ENCODE results near the gene BLTP1. TPM values are rescaled to one million over a fixed set of nuclear protein-coding genes. Genes with fewer than 3 reads are reported as not detected.
"Not testable (repeated sequence)": the region's sequence is repeated elsewhere in the genome, so short reads cannot be mapped to it uniquely, and the experiment has no call there.

Gene BLTP1
- polyA plus RNA-seq (2014; cell fraction: cytosol; rRNA removed) = 10.0 and 16.0 TPM in 2 replicates
- polyA plus RNA-seq (2014; cell fraction: nucleus; rRNA removed) = 39.4 and 41.9 TPM in 2 replicates

GRCh38 chr4:122151982-122152710, at the start of gene BLTP1:
TSS of gene BLTP1 (plus strand) at chr4:122152331. CDS start at chr4:122170648, 18,317 bp downstream.
- DNase-seq (ENCODE audit: low spot score) = peak; percentile 85

GRCh38 chr4:122104184-122104583, 47.9 kb upstream of the BLTP1 start:
- no peak for DNase-seq (ENCODE audit: low spot score)

- no peak for DNase-seq (ENCODE audit: low spot score)
These were observed 44.5 kb upstream of the BLTP1 start for GRCh38 chr4:122107680-122108079.

GRCh38 chr4:122110304-122110703, 41.8 kb upstream of the BLTP1 start:
- DNase-seq (ENCODE audit: low spot score) = not testable (repeated sequence)

- DNase-seq (ENCODE audit: low spot score) = no peak
These were observed 34.4 kb upstream of the BLTP1 start for GRCh38 chr4:122117743-122118142.

- no peak for DNase-seq (ENCODE audit: low spot score)
These were observed 33.9 kb upstream of the BLTP1 start for GRCh38 chr4:122118243-122118642.

- no peak for DNase-seq (ENCODE audit: low spot score)
These were observed 32.4 kb upstream of the BLTP1 start for GRCh38 chr4:122119739-122120138.

GRCh38 chr4:122121593-122121992, 30.5 kb upstream of the BLTP1 start:
- DNase-seq (ENCODE audit: low spot score) = no peak

GRCh38 chr4:122122083-122122482, 30.0 kb upstream of the BLTP1 start:
- no peak for DNase-seq (ENCODE audit: low spot score)

- DNase-seq (ENCODE audit: low spot score) = no peak
These were observed 23.1 kb upstream of the BLTP1 start for GRCh38 chr4:122129061-122129460.

GRCh38 chr4:122131562-122132157, 20.5 kb upstream of the BLTP1 start:
- no peak for DNase-seq (ENCODE audit: low spot score)

GRCh38 chr4:122132891-122133290, 19.2 kb upstream of the BLTP1 start:
- DNase-seq (ENCODE audit: low spot score) = no peak

- DNase-seq (ENCODE audit: low spot score) = no peak
These were observed 13.0 kb upstream of the BLTP1 start for GRCh38 chr4:122139139-122139538.

- no peak for DNase-seq (ENCODE audit: low spot score)
These were observed 11.3 kb upstream of the BLTP1 start for GRCh38 chr4:122140834-122141233.

- no peak for DNase-seq (ENCODE audit: low spot score)
These were observed 9.4 kb upstream of the BLTP1 start for GRCh38 chr4:122142687-122143086.

- DNase-seq (ENCODE audit: low spot score) = no peak
These were observed 5.5 kb upstream of the BLTP1 start for GRCh38 chr4:122146652-122147051.

GRCh38 chr4:122150931-122151330, 1.2 kb upstream of the BLTP1 start:
- no peak for DNase-seq (ENCODE audit: low spot score)

- DNase-seq (ENCODE audit: low spot score) = peak; percentile 41
These were observed 638 bp downstream of the BLTP1 start for GRCh38 chr4:122152711-122153226.

- no peak for DNase-seq (ENCODE audit: low spot score)
These were observed 4.7 kb downstream of the BLTP1 start for GRCh38 chr4:122156819-122157218.

GRCh38 chr4:122163301-122163700, 11.2 kb downstream of the BLTP1 start:
- no peak for DNase-seq (ENCODE audit: low spot score)

- no peak for DNase-seq (ENCODE audit: low spot score)
These were observed 11.6 kb downstream of the BLTP1 start for GRCh38 chr4:122163767-122164166.

GRCh38 chr4:122167369-122167768, 15.2 kb downstream of the BLTP1 start:
- no peak for DNase-seq (ENCODE audit: low spot score)

GRCh38 chr4:122170775-122171174, 18.6 kb downstream of the BLTP1 start:
- no peak for DNase-seq (ENCODE audit: low spot score)
